Stomach (tissue), 4 donors: Measurements from ENCODE around the gene FATE1.

Experiments
- POLR2A ChIP-seq, 4 donors: fragments of 450-650 bp; IDR thresholded peaks; one replicate each; pipeline ENCODE4 v1.6.1; 2016; ENCODE audit warnings: antibody characterized with exemption in 4 of 4, control low read depth in 2 of 4, mild to moderate bottlenecking in 1 of 4, moderate library complexity in 1 of 4
- TF ChIP-seq, protein P1 (sequence below), 7 experiments: fragments of 450-650 bp in 4 of 7; fragments of 200-600 bp in 3 of 7; sonication (generic) in 3 of 7; IDR thresholded peaks; one replicate each; pipeline ENCODE4 v1.5.1; 2016 to 2019; ENCODE audit warnings: antibody characterized with exemption in 7 of 7, control low read depth in 2 of 7, mild to moderate bottlenecking in 1 of 7

DNA sequence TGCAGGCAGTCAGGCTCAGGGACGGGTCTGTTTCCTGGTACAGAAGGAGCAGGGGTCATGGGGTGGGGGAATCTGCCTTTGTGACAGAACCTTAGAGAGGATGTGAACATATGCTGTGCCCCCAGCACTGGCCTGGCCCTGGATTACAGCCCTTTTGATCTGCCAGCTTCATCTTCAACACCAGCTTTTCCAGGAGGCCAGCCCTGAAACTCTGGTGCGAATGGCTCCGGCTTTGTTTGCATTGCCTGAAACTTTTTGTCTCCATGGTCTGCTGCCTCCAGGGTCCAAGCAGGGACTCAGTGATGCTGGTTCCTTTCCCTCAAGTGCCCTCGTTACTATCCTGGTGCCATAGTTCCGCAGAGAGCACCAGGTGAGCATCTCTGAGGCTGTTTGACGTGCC lies 20.9 kb downstream of the FATE1 start:
- TF ChIP-seq, protein P1, sequence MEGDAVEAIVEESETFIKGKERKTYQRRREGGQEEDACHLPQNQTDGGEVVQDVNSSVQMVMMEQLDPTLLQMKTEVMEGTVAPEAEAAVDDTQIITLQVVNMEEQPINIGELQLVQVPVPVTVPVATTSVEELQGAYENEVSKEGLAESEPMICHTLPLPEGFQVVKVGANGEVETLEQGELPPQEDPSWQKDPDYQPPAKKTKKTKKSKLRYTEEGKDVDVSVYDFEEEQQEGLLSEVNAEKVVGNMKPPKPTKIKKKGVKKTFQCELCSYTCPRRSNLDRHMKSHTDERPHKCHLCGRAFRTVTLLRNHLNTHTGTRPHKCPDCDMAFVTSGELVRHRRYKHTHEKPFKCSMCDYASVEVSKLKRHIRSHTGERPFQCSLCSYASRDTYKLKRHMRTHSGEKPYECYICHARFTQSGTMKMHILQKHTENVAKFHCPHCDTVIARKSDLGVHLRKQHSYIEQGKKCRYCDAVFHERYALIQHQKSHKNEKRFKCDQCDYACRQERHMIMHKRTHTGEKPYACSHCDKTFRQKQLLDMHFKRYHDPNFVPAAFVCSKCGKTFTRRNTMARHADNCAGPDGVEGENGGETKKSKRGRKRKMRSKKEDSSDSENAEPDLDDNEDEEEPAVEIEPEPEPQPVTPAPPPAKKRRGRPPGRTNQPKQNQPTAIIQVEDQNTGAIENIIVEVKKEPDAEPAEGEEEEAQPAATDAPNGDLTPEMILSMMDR (IDR thresholded peaks at IDR 0.05), result no peak
- no peak for TF ChIP-seq POLR2A (IDR thresholded peaks at IDR 0.05)
